ENCODE results near the gene EPB42.
"Not testable (repeated sequence)": the region's sequence is repeated elsewhere in the genome, so short reads cannot be mapped to it uniquely, and the experiment has no call there.

Gene EPB42

GRCh38 chr15:43185157-43186002 is 35.4 kb downstream of the EPB42 start, which contains the start of gene CCNDBP1:
CCNDBP1 (plus strand) TSS chr15:43185403; CDS start chr15:43185499, 96 bp downstream.
- DNase-seq (ENCODE audit: low spot score), result peak; percentile 74

GRCh38 chr15:43184407-43185124 is 36.3 kb downstream of the EPB42 start:
- no peak for DNase-seq (ENCODE audit: low spot score)

GRCh38 chr15:43183270-43183669 is 37.5 kb downstream of the EPB42 start:
- no peak for DNase-seq (ENCODE audit: low spot score)

GRCh38 chr15:43177147-43177546 is 43.7 kb downstream of the EPB42 start:
- DNase-seq (ENCODE audit: low spot score), result not testable (repeated sequence)

- DNase-seq (ENCODE audit: low spot score), result not testable (repeated sequence)
Measured at GRCh38 chr15:43175656-43176309, 45.0 kb downstream of the EPB42 start.

GRCh38 chr15:43169888-43170287 is 50.9 kb downstream of the EPB42 start:
- no peak for DNase-seq (ENCODE audit: low spot score)

GRCh38 chr15:43168192-43169107 is 52.4 kb downstream of the EPB42 start:
- no peak for DNase-seq (ENCODE audit: low spot score)

- not testable (repeated sequence) for DNase-seq (ENCODE audit: low spot score)
Measured at GRCh38 chr15:43167261-43167660, 53.6 kb downstream of the EPB42 start.

GRCh38 chr15:43165801-43166325 is 55.0 kb downstream of the EPB42 start:
- DNase-seq (ENCODE audit: low spot score), result no peak

- DNase-seq (ENCODE audit: low spot score), result no peak
Measured at GRCh38 chr15:43153269-43153668, 67.5 kb downstream of the EPB42 start.

GRCh38 chr15:43151688-43152087 is 69.1 kb downstream of the EPB42 start:
- DNase-seq (ENCODE audit: low spot score), result no peak

- DNase-seq (ENCODE audit: low spot score), result no peak
Measured at GRCh38 chr15:43150191-43150929, 70.5 kb downstream of the EPB42 start.
